ENCODE data around the gene SLMAP. TPM values are rescaled to one million over a fixed set of nuclear protein-coding genes. Genes with fewer than 3 reads are reported as not detected.

The SLMAP gene
- total RNA-seq, 4 donors from 2014 or later, result 49.5 to 56.0 (median 51.0) TPM

DNA sequence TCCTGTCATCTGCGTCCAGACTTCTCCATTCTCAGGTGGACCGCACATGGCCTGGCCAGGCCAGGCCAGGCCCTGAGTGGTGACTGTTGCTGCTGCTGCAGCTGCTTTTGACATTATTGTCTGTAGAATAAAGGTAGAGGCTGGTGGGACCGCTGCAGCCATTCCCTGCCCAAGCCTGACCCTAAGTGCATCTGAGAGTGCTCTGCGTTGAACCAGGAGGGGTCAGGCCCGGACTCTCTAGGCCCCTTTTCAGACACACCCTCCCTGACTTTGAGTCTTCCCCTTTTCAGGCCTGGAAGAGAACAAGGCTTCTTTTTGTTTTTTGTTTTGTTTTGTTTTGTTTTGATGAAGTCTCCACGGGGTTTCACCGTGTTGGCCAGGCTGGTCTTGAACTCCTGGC is 197.5 kb downstream of the SLMAP start:
- no peak overlapping the region for H3K4me3 ChIP-seq (ENCODE audit: low read depth, poor library complexity, severe bottlenecking)
- no peak for DNase-seq (ENCODE audit: low spot score in 2 of 2)
- intact Hi-C loops (cut with DNase I; ENCODE audit: low total_unique reads), result no loop called here
- no peak for TF ChIP-seq CTCF (IDR thresholded peaks at IDR 0.05)
- no peak for TF ChIP-seq POLR2A (IDR thresholded peaks at IDR 0.05)
- 90 to 92% methylated on average over 7 of the region's 7 CpGs for WGBS, 2 donors

DNA sequence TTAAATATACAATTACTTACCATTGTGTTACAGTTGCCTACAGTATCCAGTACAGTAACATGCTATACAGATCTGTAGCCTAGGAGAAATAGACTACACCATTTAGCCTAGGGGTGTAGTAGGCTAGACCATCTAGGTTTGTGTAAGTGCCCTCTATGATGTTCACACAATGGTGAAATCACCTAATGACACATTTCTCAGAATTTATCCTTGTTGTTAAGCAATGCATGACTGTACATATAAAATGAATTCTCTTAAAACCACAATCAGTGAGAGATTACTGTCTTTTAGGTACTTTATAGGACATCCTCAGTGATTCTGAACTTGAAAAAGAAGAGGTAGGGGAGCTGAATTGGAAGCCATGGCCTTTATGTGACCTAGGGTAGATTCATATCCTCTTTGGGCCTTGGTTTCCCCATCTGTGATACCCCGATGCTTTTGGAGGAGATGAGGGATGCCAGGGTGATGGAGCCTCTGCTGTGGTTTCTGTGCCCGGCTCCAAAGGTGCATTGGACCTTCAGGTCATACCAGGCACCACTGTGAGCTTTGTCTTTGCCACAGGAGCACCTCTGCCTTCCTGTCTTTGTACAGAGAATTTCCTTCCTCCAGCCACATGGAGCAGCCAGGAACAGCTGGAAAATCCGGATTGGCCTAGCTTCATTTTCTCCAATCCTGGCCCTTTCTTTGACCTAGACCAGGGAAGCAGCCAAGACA is 200.2 kb downstream of the SLMAP start:
- intact Hi-C loops (cut with DNase I; ENCODE audit: low total_unique reads), result no loop called here
- 79 to 80% methylated on average over 3 of the region's 3 CpGs for WGBS, 2 donors
- no peak for DNase-seq (ENCODE audit: low spot score in 2 of 2)
- TF ChIP-seq POLR2A (IDR thresholded peaks at IDR 0.05), result no peak
- TF ChIP-seq CTCF (IDR thresholded peaks at IDR 0.05), result no peak
- no peak overlapping the region for H3K4me3 ChIP-seq (ENCODE audit: low read depth, poor library complexity, severe bottlenecking)

GRCh38 chr3:57956833-57957174 is 200.7 kb downstream of the SLMAP start:
- TF ChIP-seq POLR2A (IDR thresholded peaks at IDR 0.05) (no peak), CTCF (IDR thresholded peaks at IDR 0.05) (no peak)
- intact Hi-C loops (cut with DNase I; ENCODE audit: low total_unique reads), result no loop called here
- no peak overlapping the region for H3K4me3 ChIP-seq (ENCODE audit: low read depth, poor library complexity, severe bottlenecking)
- 90 to 96% methylated on average over 2 of the region's 2 CpGs for WGBS, 2 donors
- DNase-seq (ENCODE audit: low spot score in 2 of 2), result no peak

- intact Hi-C loops (cut with DNase I; ENCODE audit: low total_unique reads), result no loop called here
- no peak overlapping the region for H3K4me3 ChIP-seq (ENCODE audit: low read depth, poor library complexity, severe bottlenecking)
- WGBS, 2 donors, result 84 to 95% methylated on average over 1 of the region's 1 CpG
- DNase-seq (ENCODE audit: low spot score in 2 of 2), result no peak
- no peak for TF ChIP-seq POLR2A (IDR thresholded peaks at IDR 0.05)
- TF ChIP-seq CTCF (IDR thresholded peaks at IDR 0.05), result no peak
These were observed 201.7 kb downstream of the SLMAP start for GRCh38 chr3:57957824-57958223.

DNA sequence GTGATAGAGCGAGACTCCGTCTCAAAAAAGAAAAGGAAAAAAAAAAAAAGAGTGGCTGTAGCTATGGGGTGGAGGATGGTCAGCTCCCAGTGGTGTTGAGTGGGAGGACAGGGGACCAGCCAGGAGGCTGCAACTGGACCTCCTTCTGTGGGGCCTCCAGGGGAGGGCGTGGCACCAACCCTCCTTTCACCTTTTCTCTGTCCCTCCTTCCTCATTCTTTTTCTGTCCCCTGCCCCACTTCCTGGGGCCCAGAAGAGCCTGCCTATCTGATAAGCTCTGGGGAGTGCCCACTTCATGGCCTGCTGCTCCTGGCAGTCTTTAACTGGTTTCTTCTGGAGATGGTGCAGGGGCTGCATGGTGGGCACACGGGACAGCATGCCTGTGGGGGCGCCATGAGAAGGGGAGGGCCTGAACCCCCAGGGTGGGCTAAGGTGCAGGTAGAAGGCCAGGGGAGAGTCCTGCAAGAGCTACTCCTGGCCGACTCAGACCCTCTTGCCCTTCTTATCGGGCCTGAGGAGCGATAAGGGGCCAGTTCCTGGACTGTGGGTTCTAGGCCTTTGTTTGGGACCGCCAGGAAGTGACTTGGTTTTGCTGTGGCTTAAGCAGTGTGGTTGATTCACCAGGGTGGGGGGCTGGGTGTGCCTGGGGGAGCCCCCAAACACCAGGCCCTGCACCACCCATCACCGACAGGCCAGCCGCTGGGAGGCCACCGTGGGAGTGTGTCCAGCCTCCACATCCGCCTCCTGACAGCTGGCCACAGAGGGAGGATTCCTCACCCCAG is 202.7 kb downstream of the SLMAP start:
- intact Hi-C loops (cut with DNase I; ENCODE audit: low total_unique reads), result no loop called here
- DNase-seq (ENCODE audit: low spot score in 2 of 2), result peak in 1 of 2 donors; percentile 86
- 76 to 80% methylated on average over 9 to 13 of the region's 13 CpGs for WGBS, 2 donors
- TF ChIP-seq CTCF (IDR thresholded peaks at IDR 0.05) (no peak), POLR2A (IDR thresholded peaks at IDR 0.05) (no peak)
- no peak overlapping the region for H3K4me3 ChIP-seq (ENCODE audit: low read depth, poor library complexity, severe bottlenecking)

All from lower leg skin (tissue), 4 donors.